Adrenal gland (tissue), 12 donors: ENCODE results near the gene ANK2. TPM values are rescaled to one million over a fixed set of nuclear protein-coding genes. Genes with fewer than 3 reads are reported as not detected.
A peak's percentile ranks its signal among the peaks of the same experiment; 100 is the strongest.

Experiments used
- DNase-seq, 7 donors: peaks; one replicate each; pipeline ENCODE4 v3.0.0-alpha.2; 2019 to 2020
- H3K27ac ChIP-seq, 5 donors: fragments of 200-600 bp; sonication (generic) in 4 of 5; 1 replicate in 3 of 5; 2 replicates in 2 of 5; pipeline versions ENCODE4 v1.5.1 to v1.8.0; 2016 to 2020; ENCODE audit warnings: mild to moderate bottlenecking in 1 of 5
- H3K27me3 ChIP-seq: fragments of 200-600 bp; 2 replicates; pipeline ENCODE4 v1.8.0; 2021
- H3K36me3 ChIP-seq, 2 donors: fragments of 200-600 bp; replicated peaks in 1 of 2; 1 replicate in 1 of 2; 2 replicates in 1 of 2; pipeline versions ENCODE4 v1.5.1 to v1.8.0; 2018 to 2022
- H3K4me1 ChIP-seq, 2 donors: fragments of 200-600 bp; replicated peaks in 1 of 2; 1 replicate in 1 of 2; 2 replicates in 1 of 2; pipeline versions ENCODE4 v1.5.1 to v1.8.0; 2018 to 2021
- H3K4me3 ChIP-seq, 4 donors: fragments of 200-600 bp; sonication (generic) in 3 of 4; one replicate each; pipeline ENCODE4 v1.5.1; 2016 to 2018
- H3K9me3 ChIP-seq, 3 donors: fragments of 200-600 bp; sonication (generic) in 1 of 3; replicated peaks in 1 of 3; 1 replicate in 2 of 3; 2 replicates in 1 of 3; pipeline versions ENCODE4 v1.5.1 to v1.8.0; 2016 to 2021
- CTCF ChIP-seq, 6 experiments: fragments of 450-650 bp in 4 of 6; fragments of 200-600 bp in 2 of 6; sonication (generic) in 1 of 6; IDR thresholded peaks; 1 replicate in 5 of 6; 2 replicates in 1 of 6; pipeline versions ENCODE4 v1.5.1 to v1.8.0; 2016 to 2021; ENCODE audit warnings: antibody characterized with exemption in 6 of 6, mild to moderate bottlenecking in 2 of 6, moderate library complexity in 1 of 6
- POLR2A ChIP-seq, 2 donors: fragments of 450-650 bp; IDR thresholded peaks; one replicate each; pipeline ENCODE4 v1.6.1; 2017; ENCODE audit warnings: antibody characterized with exemption in 2 of 2, mild to moderate bottlenecking in 2 of 2, moderate library complexity in 1 of 2
- WGBS, 4 donors: extraction: QIAGEN DNeasy Blood & Tissue Kit in 2 of 4; methylation state at CpG; one replicate each; pipeline versions ENCODE4 v1.1.5 to v1.1.7; 2013 to 2017; 5-methylcytosine and 5-hydroxymethylcytosine counted together
- intact Hi-C, 2 donors: fragments of 100-400 bp; cut with DNase I; formaldehyde crosslinking; loops; one replicate each; pipeline versions ENCODE4 v1.14.1 to v1.15.0; 2022 to 2023
- polyA plus RNA-seq, 3 donors: library from polyadenylated mRNA; stranded (reverse); fragments of 200-250 nt in 2 of 3; fragments of 350-450 nt in 1 of 3; fragmentation: Illumina TruSeq in 1 of 3; extraction: RNeasy Lipid Tissue Mini Kit (QIAGEN cat#74804) in 1 of 3; gene quantifications; one replicate each; pipeline ENCODE4 v1.2.3, GENCODE V29; 2013 to 2014
- total RNA-seq, 9 donors: library from RNA; depleted of rRNA in 4 of 9; stranded (reverse); fragments of >200 nt in 4 of 9; fragments of 120-200 nt in 1 of 9; fragmentation: NEBNext Ultra II Directional in 1 of 9; extraction: Animal tissue kit (Norgen Biotek cat#: 25700) in 1 of 9; gene quantifications; one replicate each; pipeline versions ENCODE4 v1.1.0 to v1.2.4, GENCODE V29; 2013 to 2023
- donor health status: healthy with polysubstance abuse.
- donor health status: Bipolar disorder and iron deficiency.
- donor health status: DM: yes; HTN: yes; CAD: no.
- donor health status: DM: no; HTN: no; CAD: no.
- donor health status: DM: no; HTN: no; CAD: no.
- donor health status: DM: yes; HTN: yes; CAD: no.

The ANK2 gene
- total and polyA plus RNA-seq, 12 donors, result 6.5 to 229 (median 56.1) TPM

- H3K27me3 ChIP-seq, result no peaks in the 10 kb centered on the region
- intact Hi-C loops, result no loop called here
- no peak for TF ChIP-seq CTCF (IDR thresholded peaks at IDR 0.05)
- no peaks in the 10 kb centered on the region for H3K4me1 ChIP-seq
- peak overlapping the region in 2 of 5 donors; percentile 29 to 58 for H3K27ac ChIP-seq
- 67 to 73% (median 71%) methylated on average over 9 of the region's 9 CpGs for WGBS, 4 donors
- DNase-seq, result no peak
- H3K36me3 ChIP-seq, result peaks cover 0 to 15% of the 10 kb centered on the region in 2 donors
- no peak overlapping the region for H3K4me3 ChIP-seq
- H3K9me3 ChIP-seq, result no peaks in the 10 kb centered on the region
Observed at GRCh38 chr4:113293043-113293560, 243.6 kb downstream of the ANK2 start.

GRCh38 chr4:113293674-113294073 is 244.2 kb downstream of the ANK2 start:
- no peaks in the 10 kb centered on the region for H3K9me3 ChIP-seq
- H3K4me1 ChIP-seq, result no peaks in the 10 kb centered on the region
- DNase-seq, result no peak
- H3K4me3 ChIP-seq, result no peak overlapping the region
- TF ChIP-seq POLR2A (IDR thresholded peaks at IDR 0.05) (no peak), CTCF (IDR thresholded peaks at IDR 0.05) (no peak)
- no peaks in the 10 kb centered on the region for H3K27me3 ChIP-seq
- intact Hi-C loops, result no loop called here
- H3K27ac ChIP-seq, result peak overlapping the region in 1 of 5 donors; percentile 33
- H3K36me3 ChIP-seq, result peaks cover 0 to 17% of the 10 kb centered on the region in 2 donors
- 84 to 92% (median 87%) methylated on average over 4 of the region's 4 CpGs for WGBS, 4 donors

GRCh38 chr4:113294908-113295307 is 245.5 kb downstream of the ANK2 start:
- no peak for TF ChIP-seq CTCF (IDR thresholded peaks at IDR 0.05)
- H3K4me3 ChIP-seq, result no peak overlapping the region
- H3K9me3 ChIP-seq, result no peaks in the 10 kb centered on the region
- H3K27ac ChIP-seq, result no peak overlapping the region
- no peak for DNase-seq
- H3K27me3 ChIP-seq, result no peaks in the 10 kb centered on the region
- H3K4me1 ChIP-seq, result no peaks in the 10 kb centered on the region
- intact Hi-C loops, result no loop called here
- H3K36me3 ChIP-seq, result peaks cover 0 to 21% of the 10 kb centered on the region in 2 donors
- 76 to 98% (median 89%) methylated on average over 1 of the region's 1 CpG for WGBS, 4 donors

GRCh38 chr4:113300471-113300928 is 251.0 kb downstream of the ANK2 start:
- H3K9me3 ChIP-seq, result no peaks in the 10 kb centered on the region
- no peaks in the 10 kb centered on the region for H3K4me1 ChIP-seq
- peaks cover 0 to 14% of the 10 kb centered on the region in 2 donors for H3K36me3 ChIP-seq
- peak in 3 of 7 donors; percentile 1 to 20 (median 17) for DNase-seq
- no peak overlapping the region for H3K4me3 ChIP-seq
- no peak for TF ChIP-seq POLR2A (IDR thresholded peaks at IDR 0.05)
- TF ChIP-seq CTCF (IDR thresholded peaks at IDR 0.05), result no peak
- H3K27me3 ChIP-seq, result no peaks in the 10 kb centered on the region
- 71 to 82% (median 75%) methylated on average over 5 of the region's 5 CpGs for WGBS, 4 donors
- intact Hi-C loops, result no loop called here
- H3K27ac ChIP-seq, result no peak overlapping the region
